Right lobe of liver (tissue), 4 donors: ENCODE results near the gene BAIAP2.

ENCODE experiments used
- CTCF ChIP-seq, 4 donors: fragments of 200-600 bp in 3 of 4; fragments of 450-650 bp in 1 of 4; IDR thresholded peaks; one replicate each; pipeline versions ENCODE4 v1.5.1 to v1.8.0; 2016 to 2022; ENCODE audit warnings: antibody characterized with exemption in 4 of 4, mild to moderate bottlenecking in 2 of 4
- POLR2A ChIP-seq: fragments of 450-650 bp; IDR thresholded peaks from one replicate; pipeline ENCODE4 v1.6.1; 2017; ENCODE audit warnings: antibody characterized with exemption, mild to moderate bottlenecking
- donor health status: DM: no; HTN: no; CAD: no.
- donor health status: DM: no; HTN: no; CAD: no.
- donor health status: DM: no; HTN: yes; CAD: no.

DNA sequence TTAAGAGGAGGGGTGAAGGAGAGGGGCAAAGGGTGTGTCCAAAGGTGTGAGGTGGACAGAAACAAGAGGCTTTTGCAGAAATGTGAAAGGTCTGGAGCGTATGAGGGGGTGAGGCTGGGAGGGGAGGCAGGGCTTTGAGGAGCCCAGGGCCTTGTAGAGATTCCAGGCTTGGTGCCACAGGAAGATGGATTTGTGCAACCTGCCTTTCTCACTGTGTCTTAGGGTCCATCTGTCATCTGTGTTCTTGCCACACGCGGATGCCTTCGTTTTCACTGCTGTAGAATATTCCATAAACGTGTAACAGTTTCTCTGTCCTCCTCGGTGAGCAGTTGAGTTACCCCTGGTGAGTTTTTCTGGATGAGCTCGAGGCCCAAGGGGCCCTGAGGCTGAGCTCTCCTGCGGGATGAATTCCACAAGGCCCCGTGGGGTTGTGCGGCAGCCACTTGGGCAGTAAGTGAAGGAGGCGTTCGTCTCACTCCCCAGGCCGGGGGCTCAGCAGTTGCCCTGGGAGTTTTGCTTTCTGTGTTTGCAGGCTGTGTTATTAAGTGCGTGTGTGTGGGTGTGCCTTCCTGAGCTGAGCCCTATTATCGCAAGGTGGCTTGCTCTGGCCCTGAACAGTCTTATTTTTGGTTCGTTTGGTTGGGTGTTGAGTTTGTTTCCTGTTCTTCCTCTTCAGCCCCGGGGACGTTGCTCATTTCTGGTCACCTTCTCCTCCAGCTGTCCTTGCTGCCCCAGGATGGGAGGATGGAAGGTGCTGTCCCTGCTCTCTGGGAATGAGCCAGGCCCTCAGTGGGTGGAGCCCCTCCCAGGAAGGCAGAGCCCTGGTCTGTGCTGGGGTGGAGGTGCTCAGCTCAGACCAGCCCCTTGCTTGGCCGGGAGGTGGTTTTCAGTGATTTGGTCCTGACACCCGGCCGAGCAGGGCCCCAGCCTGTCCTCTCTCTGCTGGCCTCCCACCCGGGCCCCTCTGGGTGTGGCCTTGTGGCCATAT is 28.4 kb downstream of the BAIAP2 start:
- TF ChIP-seq CTCF (IDR thresholded peaks at IDR 0.05) (no peak), POLR2A (no peak)
